Activated T-helper 17 cell treated with anti-CD3 and anti-CD28 coated beads, Interleukin-2, amount 50 U/mL, for 72 hours (primary cell): ENCODE measurements around the gene PDE3B. TPM values are rescaled to one million over a fixed set of nuclear protein-coding genes. Genes with fewer than 3 reads are reported as not detected.
"Not testable (repeated sequence)": the region's sequence is repeated elsewhere in the genome, so short reads cannot be mapped to it uniquely, and the experiment has no call there.

Source experiments
- ATAC-seq: fragments of 150-1000 bp; cut with Tn5 transposase; replicated peaks from 2 replicates; pipeline ENCODE4 v1.10.0; 2021; ENCODE audit warnings: mild to moderate bottlenecking, moderate library complexity
- H3K27ac Mint-ChIP-seq: one replicate; pipeline ENCODE4 v1.8.0; 2022; ENCODE audit warnings: mixed read lengths
- H3K27me3 Mint-ChIP-seq: one replicate; pipeline ENCODE4 v1.8.0; 2022; ENCODE audit warnings: mixed read lengths
- H3K36me3 Mint-ChIP-seq: one replicate; pipeline ENCODE4 v1.8.0; 2022; ENCODE audit warnings: low read depth, mild to moderate bottlenecking, mixed read lengths
- H3K4me1 Mint-ChIP-seq: one replicate; pipeline ENCODE4 v1.8.0; 2022; ENCODE audit warnings: mixed read lengths
- H3K4me3 Mint-ChIP-seq: one replicate; pipeline ENCODE4 v1.8.0; 2022; ENCODE audit warnings: mild to moderate bottlenecking, mixed read lengths
- H3K9me3 Mint-ChIP-seq: one replicate; pipeline ENCODE4 v1.8.0; 2022; ENCODE audit warnings: mixed read lengths
- total RNA-seq, 2 donors: library from RNA; stranded (reverse); gene quantifications; one replicate each; pipeline ENCODE4 v1.2.3, GENCODE V29; 2022

PDE3B gene
- total RNA-seq, 2 donors from 2014 or later: 23.0 to 25.5 TPM

DNA sequence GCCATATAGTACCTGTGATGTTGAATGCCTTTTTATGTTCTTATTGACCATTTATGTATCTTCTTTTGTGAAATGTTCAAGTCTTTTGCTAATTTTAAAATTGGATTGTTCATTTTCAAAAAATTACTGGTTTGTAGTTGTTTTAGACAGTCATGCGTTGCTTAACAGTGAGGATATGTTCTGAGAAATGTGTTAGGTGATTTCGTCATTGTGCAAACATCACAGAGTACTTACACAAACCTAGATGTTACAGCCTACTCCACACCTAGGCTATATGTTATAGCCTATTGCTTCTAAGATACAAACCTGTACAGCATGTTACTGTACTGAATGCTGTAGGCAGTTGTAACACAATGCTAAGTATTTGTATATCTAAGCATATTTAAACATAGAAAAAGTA lies 32.5 kb downstream of the PDE3B start:
- Mint-ChIP-seq H3K4me1 (peaks cover 7% of the 10 kb centered on the region), H3K27me3 (no peaks in the 10 kb centered on the region), H3K9me3 (peaks cover 6% of the 10 kb centered on the region), H3K36me3 (peaks cover 25% of the 10 kb centered on the region), H3K4me3 (no peak overlapping the region), H3K27ac (no peak overlapping the region)
- ATAC-seq: no peak

DNA sequence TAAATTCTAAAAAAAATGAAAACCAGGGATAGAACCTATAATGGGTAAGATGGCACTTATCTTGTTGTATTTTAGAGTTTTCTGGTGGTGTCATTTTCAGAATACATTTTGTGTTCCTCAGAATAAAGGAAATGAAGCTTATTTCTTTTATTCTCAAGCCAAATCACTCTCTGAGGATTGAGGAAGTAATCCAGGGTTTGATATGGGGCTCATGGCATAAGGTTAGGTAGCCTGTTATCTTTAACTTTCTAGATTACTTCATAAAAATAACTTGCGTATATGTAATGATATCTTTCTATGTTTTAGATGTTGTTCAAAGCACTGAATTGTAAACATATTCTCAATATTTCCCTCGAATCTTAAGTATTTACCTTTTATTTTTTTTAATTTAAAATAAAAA lies 33.5 kb downstream of the PDE3B start:
- Mint-ChIP-seq H3K27me3 (no peaks in the 10 kb centered on the region), H3K27ac (no peak overlapping the region), H3K4me3 (no peak overlapping the region), H3K36me3 (peaks cover 25% of the 10 kb centered on the region), H3K9me3 (peaks cover 6% of the 10 kb centered on the region), H3K4me1 (peaks cover 7% of the 10 kb centered on the region)
- ATAC-seq: no peak

DNA sequence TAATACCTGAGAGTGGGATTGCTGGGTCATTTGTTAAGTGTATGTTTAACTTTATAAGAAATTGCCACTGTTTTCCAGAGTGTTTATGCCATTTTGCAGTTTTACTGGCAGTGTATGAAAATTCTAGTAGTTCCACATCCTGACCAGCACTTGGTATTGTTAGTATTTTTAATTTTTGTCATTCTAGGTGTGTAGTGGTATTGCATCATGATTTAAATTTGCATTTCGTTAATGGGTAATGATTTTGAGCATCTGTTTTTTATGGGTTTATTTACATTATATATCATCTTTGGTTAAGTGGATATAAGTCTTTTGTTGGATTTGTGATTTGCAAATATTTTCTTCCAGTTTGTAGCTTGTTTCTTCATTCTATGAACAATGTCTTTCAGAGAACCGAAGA lies 34.7 kb downstream of the PDE3B start:
- no peak for ATAC-seq
- Mint-ChIP-seq H3K4me3 (no peak overlapping the region), H3K4me1 (peaks cover 7% of the 10 kb centered on the region), H3K27ac (no peak overlapping the region), H3K27me3 (no peaks in the 10 kb centered on the region), H3K9me3 (peaks cover 6% of the 10 kb centered on the region), H3K36me3 (peaks cover 18% of the 10 kb centered on the region)

DNA sequence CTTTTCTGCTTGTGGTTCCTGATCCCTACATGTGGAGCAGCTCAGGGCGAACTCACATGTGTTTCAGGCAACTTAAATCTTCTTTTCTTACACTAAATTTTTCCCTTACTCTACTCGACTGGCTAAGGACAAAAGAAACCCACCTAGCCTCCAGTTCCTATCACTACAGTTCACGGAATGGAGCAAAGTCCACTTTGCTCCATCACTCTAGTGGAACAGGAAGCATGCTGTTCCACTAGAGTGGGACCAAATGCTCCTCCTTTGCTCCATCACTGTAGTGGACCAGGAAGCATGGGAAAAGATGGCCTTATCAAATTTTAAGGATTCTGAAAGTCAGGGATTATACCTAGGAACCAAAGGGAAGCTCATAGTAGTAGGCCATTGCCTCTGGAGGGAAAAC lies 36.1 kb downstream of the PDE3B start:
- no peak for ATAC-seq
- Mint-ChIP-seq H3K27ac (peak overlapping the region; percentile 34), H3K4me1 (peaks cover 15% of the 10 kb centered on the region), H3K4me3 (peak overlapping the region; percentile 8), H3K9me3 (peaks cover 6% of the 10 kb centered on the region), H3K27me3 (no peaks in the 10 kb centered on the region), H3K36me3 (peaks cover 10% of the 10 kb centered on the region)

DNA sequence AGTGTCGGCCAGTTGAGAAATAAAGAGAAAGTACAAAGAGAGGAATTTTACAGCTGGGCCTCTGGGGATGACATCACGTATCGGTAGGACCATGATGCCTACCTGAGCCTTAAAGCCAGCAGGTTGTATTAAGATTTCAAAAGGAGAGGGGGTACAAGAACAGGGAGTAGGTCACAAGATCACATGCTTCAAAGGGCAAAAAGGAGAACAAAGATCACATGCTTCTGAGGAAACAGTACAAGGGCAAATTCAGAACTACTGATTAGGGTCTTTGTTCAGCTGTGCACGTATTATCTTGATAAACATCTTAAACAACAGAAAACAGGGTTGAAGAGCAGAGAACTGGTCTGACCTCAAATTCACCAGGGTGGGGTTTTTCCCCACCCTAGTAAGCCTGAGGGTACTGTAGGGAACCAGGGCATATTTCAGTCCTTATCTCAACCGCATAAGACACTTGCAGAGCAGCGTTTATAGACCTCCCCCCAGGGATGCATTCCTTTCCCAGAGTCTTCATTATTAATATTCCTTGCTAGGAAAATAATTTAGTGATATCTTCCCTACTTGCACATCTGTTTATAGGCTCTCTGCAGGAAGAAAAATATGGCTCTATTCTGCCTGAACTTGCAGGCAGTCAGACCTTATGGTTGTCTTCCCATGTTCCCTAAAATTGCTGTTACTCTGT lies 40.8 kb downstream of the PDE3B start:
- H3K36me3 Mint-ChIP-seq, H3K9me3 Mint-ChIP-seq, H3K27me3 Mint-ChIP-seq, ATAC-seq: not testable (repeated sequence)
- Mint-ChIP-seq H3K4me1 (peaks cover 21% of the 10 kb centered on the region), H3K27ac (peak overlapping the region; percentile 30), H3K4me3 (peak overlapping the region; percentile 17)

DNA sequence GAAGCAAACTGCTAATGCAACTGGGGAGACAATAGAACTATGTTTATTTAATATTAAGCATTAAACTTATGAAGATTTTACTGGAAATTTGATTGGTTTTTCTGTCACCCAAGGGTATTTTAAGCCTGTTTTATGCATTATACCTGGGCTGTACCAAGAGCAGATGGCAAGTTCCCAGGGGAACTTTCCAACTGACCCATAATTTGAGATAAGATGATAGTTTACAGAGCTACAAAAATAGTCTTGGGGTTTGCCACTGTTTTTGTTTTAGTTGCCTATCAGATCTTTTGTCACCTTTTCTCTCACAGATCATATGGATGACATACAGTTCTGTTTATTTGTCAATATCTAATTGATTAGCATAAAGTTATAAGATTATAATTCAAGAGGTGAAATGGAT lies 43.9 kb downstream of the PDE3B start:
- H3K27me3 Mint-ChIP-seq: no peaks in the 10 kb centered on the region
- peaks cover 26% of the 10 kb centered on the region for H3K4me1 Mint-ChIP-seq
- peaks cover 4% of the 10 kb centered on the region for H3K9me3 Mint-ChIP-seq
- H3K27ac Mint-ChIP-seq: no peak overlapping the region
- H3K4me3 Mint-ChIP-seq: no peak overlapping the region
- no peak for ATAC-seq
- no peaks in the 10 kb centered on the region for H3K36me3 Mint-ChIP-seq

DNA sequence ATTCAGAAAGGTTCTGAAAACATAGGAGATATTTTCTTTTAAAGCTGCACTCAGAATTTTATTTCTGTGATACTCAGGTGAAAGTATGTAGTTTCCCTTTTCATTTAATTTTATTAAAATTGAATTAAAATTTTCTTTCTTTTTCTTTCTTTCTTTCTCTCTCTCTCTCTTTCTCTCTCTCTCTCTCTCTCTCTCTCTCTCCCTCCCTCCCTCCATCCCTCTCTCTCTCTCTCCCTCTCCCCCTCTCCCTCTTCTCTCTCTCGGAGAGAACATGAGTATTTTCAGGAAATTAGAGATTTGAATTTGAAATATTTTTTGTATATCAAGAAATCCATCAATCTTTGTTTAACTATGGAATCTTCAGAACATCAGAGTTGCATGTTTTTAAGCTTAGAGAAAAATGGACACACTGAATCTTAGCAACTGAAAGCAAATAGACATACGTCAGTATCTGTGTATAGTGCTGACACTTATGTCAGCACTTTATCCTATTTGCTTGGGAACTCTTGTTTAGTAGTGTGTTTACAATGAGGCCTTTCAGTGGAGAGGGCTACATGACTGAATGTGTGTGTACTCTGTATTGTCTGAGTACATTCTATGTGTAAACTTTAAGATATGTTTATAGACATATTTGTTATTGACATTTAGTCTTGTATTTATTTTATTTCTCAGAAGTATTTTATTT lies 44.5 kb downstream of the PDE3B start:
- Mint-ChIP-seq H3K4me3 (peak overlapping the region; percentile 36), H3K36me3 (peaks cover 5% of the 10 kb centered on the region), H3K4me1 (peaks cover 26% of the 10 kb centered on the region), H3K27me3 (no peaks in the 10 kb centered on the region), H3K27ac (peak overlapping the region; percentile 69), H3K9me3 (peaks cover 4% of the 10 kb centered on the region)
- ATAC-seq: no peak

DNA sequence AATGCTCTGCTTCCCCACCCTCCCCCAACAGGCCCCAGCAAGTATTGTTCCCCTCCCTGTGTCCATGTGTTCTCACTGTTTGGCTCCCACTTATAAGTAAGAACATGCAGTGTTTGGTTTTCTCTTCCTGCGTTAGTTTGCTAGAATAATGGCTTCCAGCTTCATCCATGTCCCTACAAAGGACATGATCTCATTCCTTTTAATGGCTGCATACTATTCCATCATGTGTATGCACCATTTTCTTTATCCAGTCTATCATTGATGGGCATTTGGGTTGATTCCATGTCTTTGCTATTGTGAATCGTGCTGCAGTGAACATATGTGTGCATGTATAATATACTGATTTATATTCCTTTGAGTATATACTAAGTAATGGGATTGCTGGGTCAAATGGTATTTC lies 52.1 kb downstream of the PDE3B start:
- not testable (repeated sequence) for H3K9me3 Mint-ChIP-seq, H3K27me3 Mint-ChIP-seq, ATAC-seq, H3K27ac Mint-ChIP-seq, H3K4me3 Mint-ChIP-seq
- peaks cover 14% of the 10 kb centered on the region for H3K36me3 Mint-ChIP-seq
- peaks cover 17% of the 10 kb centered on the region for H3K4me1 Mint-ChIP-seq

DNA sequence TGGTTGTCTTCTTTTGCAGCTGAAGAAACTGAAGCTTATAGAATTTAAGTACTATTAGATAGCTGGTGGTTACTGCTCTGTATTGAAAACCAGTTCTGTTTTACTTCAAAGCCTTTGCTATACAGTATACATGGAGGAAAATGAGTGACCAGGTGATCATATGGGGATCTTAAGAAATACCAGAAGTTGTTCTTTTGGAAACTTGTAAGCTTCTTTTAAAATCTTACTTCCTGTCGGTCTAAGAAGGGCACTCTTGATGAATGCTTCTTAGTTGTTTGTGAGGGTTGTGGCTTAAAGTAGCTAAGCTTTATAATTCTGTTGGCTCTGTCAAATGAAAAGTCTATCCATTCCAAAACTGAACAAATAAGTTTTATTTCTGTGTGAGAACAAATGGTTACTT lies 55.2 kb downstream of the PDE3B start:
- Mint-ChIP-seq H3K4me1 (peaks cover 15% of the 10 kb centered on the region), H3K27ac (peak overlapping the region; percentile 21), H3K36me3 (peaks cover 15% of the 10 kb centered on the region), H3K4me3 (peak overlapping the region; percentile 52), H3K27me3 (no peaks in the 10 kb centered on the region), H3K9me3 (peaks cover 10% of the 10 kb centered on the region)
- no peak for ATAC-seq

DNA sequence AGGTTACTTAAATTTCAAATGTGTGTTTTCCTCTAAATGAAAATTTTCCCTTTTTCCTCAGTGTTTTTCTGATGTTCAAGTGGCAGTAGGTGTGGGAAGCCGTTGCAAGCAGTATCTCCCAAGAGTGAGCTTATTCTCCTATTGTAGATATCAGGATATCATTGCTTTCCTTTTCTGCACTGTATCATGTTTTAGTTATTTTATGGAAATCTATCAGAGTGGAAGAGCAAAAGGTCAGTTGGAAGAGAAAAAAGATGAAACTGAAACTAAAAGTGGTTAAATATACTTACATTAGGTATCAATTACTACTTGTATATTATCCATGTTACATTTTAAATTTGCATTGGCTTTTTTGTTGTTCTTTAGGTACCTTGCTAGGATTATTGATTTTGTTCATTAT lies 57.0 kb downstream of the PDE3B start:
- ATAC-seq: no peak
- no peaks in the 10 kb centered on the region for H3K27me3 Mint-ChIP-seq
- H3K4me3 Mint-ChIP-seq: peak overlapping the region; percentile 42
- H3K4me1 Mint-ChIP-seq: peaks cover 15% of the 10 kb centered on the region
- H3K27ac Mint-ChIP-seq: no peak overlapping the region
- peaks cover 19% of the 10 kb centered on the region for H3K36me3 Mint-ChIP-seq
- peaks cover 13% of the 10 kb centered on the region for H3K9me3 Mint-ChIP-seq

DNA sequence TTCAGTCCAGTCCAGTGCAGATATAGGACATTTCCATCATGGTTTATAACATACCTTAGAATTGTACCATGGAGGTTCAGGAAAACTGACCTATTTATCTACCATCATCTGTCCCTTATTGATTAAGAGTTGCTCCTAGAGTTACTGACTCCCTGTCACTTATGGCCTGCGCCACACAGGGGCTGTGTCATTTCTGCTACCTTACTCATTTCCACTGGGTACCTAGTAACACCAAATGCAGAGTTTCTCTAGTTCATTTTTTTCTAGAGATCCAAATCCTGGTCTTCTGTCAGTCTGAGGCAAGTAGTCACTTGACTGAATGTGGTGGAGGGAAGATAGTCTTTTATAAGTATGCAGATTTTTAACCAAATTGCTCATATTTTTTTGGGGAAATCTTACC lies 59.2 kb downstream of the PDE3B start:
- peaks cover 10% of the 10 kb centered on the region for H3K9me3 Mint-ChIP-seq
- no peaks in the 10 kb centered on the region for H3K27me3 Mint-ChIP-seq
- no peak overlapping the region for H3K4me3 Mint-ChIP-seq
- H3K36me3 Mint-ChIP-seq: peaks cover 16% of the 10 kb centered on the region
- H3K4me1 Mint-ChIP-seq: peaks cover 10% of the 10 kb centered on the region
- H3K27ac Mint-ChIP-seq: no peak overlapping the region
- ATAC-seq: peak; percentile 62

DNA sequence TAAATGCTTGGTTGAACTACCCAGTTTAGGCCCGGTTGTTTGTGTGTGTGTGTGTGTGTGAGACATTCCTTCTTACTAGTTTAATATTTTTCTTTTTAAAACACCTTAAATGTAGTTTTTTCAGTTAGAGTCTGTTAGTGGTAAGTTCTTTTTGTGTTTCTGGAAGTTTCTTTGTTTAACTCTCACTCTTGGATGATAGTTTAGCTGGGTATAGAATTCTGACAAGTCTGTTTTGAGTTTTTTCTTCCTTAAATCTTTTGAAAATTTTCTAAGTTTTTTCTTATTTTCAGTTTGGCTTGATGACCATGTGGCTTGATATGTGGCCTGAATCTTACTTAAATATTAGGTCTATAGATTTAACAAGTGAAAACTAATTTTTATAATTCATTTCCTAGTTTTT lies 60.1 kb downstream of the PDE3B start:
- Mint-ChIP-seq H3K9me3 (peaks cover 16% of the 10 kb centered on the region), H3K4me1 (peaks cover 9% of the 10 kb centered on the region), H3K27me3 (no peaks in the 10 kb centered on the region), H3K4me3 (no peak overlapping the region), H3K36me3 (peaks cover 16% of the 10 kb centered on the region), H3K27ac (no peak overlapping the region)
- ATAC-seq: no peak

DNA sequence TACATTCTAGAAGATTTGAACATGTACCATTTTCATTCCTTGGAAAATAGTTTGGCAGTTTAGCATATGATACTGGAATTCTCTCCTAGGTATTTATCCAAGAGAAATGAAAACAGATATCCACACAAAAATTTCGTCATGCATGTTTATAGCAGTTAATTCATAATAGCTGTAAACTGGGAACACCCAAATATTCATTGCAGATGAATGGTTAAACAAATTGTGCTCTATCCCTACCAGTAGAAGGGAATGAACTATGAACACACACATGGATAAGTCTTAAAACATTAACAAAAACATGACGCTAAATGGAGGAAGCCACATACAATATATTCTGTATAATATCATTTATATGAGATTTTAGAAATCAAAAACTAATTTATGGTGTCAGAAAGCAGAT lies 61.5 kb downstream of the PDE3B start:
- peaks cover 5% of the 10 kb centered on the region for H3K4me1 Mint-ChIP-seq
- no peak for ATAC-seq
- no peak overlapping the region for H3K4me3 Mint-ChIP-seq
- peaks cover 16% of the 10 kb centered on the region for H3K9me3 Mint-ChIP-seq
- peaks cover 16% of the 10 kb centered on the region for H3K36me3 Mint-ChIP-seq
- H3K27me3 Mint-ChIP-seq: no peaks in the 10 kb centered on the region
- no peak overlapping the region for H3K27ac Mint-ChIP-seq

DNA sequence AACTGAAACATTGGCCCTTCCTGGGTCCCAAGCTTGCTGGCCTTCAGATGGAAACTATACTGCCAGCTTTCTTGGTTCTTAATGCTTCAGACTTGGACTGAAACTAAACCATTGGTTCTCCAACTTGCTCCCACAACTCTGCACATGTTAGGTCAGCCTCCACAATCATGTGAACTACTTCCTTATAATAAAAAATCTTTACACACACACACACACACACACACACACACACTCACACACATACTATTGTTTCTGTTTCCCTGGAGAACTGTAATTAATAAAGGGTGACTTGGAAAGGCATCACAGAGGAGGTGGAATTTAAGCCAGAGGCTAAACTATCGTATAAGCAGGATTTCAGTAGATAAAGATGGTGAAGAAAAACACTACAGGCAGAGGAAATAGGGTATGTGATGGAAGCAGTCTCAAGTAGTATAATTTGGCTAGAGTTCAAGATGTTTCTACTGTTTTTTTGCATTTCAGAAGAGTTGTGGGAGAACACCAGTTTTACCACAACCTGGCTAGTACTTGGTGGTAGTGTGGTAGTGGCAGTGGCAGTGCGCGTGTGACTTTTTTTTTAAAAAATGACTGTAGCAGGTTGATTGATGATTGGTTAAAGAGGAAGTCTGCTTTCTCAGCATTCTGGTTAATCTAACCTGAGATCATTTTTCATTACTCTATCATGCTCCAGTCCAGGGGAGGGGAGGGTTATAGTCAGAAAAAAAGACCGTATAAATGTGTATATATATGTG lies 70.1 kb downstream of the PDE3B start:
- Mint-ChIP-seq H3K9me3 (peaks cover 3% of the 10 kb centered on the region), H3K27ac (peak overlapping the region; percentile 63), H3K36me3 (no peaks in the 10 kb centered on the region), H3K4me1 (peaks cover 18% of the 10 kb centered on the region), H3K4me3 (peak overlapping the region; percentile 69), H3K27me3 (no peaks in the 10 kb centered on the region)
- peak; percentile 90 for ATAC-seq

DNA sequence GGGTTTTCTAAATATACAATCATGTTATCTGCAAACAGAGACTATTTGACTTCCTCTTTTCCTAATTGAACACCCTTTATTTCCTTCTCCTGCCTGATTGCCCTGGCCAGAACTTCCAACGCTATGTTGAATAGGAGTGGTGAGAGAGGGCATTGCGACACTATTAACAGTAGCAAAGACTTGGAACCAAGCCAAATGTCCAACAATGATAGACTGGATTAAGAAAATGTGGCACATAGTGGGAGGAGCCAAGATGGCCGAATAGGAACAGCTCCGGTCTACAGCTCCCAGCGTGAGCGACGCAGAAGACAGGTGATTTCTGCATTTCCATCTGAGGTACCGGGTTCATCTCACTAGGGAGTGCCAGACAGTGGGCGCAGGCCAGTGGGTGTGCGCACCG lies 72.1 kb downstream of the PDE3B start:
- H3K4me1 Mint-ChIP-seq: peaks cover 18% of the 10 kb centered on the region
- not testable (repeated sequence) for H3K36me3 Mint-ChIP-seq, H3K27ac Mint-ChIP-seq, H3K4me3 Mint-ChIP-seq, ATAC-seq, H3K9me3 Mint-ChIP-seq, H3K27me3 Mint-ChIP-seq
